Measurements from ENCODE around the gene SEMA5B.

The SEMA5B gene

DNA sequence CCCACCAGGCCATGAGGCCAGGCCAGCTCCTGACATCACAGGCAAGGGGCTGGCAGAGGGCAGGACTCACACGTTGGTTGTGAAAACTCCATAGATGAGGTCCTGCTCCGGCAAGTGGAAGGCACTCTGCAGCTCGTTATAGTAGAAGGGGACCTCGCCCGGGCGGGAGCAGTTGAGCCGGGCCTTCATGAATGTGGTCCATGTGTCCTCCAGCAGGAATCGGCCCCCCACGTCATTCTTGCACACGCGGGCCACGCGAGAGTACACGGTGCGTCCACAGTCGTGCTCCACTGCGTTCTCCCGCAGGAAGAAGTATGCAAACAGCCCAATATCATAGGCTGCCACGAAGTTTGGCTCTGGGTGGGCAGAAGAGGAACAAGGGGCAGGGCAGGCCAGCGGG is 101.2 kb downstream of the SEMA5B start:
- DNase-seq (ENCODE audit: low read depth in 3 of 3): no peak

DNA sequence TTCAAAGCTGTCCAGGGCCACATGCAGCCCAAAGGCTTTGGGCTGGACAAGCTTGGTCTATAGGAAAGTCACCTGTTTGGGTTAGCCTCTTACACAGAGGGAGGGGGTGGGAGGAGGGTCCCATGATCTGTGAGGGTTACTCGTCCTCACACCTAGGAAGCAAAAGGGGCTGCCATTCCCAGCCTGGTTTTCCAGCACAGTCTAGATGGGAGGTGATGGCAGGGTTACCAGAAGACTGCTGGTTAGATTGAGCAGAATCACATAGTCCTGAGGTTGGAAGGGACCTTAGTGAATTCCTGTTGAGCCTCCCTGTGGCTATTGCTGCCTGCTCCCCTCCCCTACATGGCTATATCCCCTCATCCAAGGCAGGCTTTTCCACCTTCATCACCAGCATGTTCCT is 101.8 kb downstream of the SEMA5B start:
- DNase-seq (ENCODE audit: low read depth in 3 of 3): no peak

DNA sequence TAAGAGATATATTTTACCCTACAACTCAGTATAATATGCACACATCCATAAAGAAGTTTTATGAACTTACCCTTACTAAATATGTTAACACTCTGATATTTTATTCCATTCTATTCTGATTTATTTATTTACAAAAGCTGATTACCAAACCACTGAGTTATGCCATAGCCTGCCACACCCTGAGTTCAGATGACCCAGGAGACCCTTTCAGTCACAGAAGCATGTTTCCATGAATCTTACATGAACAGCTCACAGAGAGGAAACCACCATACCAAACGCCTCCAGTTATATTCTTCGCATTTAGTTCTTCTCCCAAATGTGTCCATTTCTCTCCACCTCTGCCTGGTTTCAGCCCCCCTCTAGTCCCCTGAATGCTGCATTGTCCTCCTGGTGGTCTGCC is 103.5 kb downstream of the SEMA5B start:
- no peak for DNase-seq (ENCODE audit: low read depth in 3 of 3)

DNA sequence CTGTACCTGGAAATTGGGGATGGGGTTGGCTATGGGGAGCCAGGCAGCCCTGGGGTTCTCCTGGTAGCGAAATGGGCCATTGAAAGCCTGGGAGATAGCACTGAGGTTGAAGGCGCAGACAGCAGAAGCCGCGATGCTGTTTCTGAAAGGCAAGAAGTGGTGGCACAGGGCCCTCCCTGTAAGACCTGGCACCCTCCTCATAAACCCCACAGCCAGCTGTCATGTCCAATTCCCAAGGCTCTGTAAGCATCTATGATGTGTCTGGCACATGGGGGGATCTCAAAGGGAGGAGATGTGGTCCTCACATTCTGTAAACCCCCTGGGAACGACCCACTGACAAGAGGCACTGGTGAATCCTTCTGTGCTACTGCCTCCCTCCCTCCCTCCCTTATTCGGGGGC is 104.0 kb downstream of the SEMA5B start:
- no peak for DNase-seq (ENCODE audit: low read depth in 3 of 3)

DNA sequence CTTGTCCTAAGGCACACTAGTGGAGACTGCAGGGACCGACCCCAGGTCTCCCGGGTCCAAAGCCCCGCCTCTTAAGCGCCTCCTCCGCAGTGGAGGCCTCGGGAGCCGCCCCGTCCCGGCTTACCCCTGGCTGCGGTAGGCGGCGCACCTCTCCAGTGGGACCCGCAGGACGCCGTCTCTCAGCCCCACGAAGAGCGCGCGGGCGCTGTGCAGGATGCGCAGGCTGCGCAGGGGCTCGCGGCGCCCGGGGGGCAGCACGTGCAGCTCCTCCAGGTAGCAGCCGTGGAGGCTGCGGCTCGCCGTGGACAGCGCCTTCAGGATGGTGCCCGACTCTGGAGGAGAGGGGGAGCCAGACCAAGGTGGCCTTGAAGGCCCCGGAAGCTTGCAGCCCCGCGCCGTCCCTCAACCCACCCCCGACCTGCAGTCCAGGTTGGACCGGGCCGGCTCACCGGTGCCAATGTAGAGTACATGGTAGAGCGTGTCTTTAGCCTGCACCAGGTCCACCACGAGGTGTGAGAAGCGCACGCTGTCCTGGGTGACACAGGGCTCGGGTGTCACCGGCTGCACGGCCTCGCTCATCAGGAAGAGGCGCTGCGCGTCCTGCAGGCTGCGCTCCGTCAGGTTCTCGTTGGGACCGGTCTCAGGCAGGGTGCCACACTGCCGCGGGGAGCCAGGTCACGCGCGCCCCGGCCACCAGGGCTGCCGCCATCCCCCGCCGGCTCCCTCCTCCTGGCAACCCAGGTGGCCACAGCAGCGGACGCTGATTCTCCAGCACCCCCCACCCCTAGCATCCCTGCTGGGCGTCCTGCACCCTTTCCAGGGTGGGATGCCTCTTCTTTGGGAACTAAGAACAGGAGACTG is 105.5 kb downstream of the SEMA5B start:
- DNase-seq (ENCODE audit: low read depth in 3 of 3): peak in 2 of 3 donors; percentile 16 to 43

DNA sequence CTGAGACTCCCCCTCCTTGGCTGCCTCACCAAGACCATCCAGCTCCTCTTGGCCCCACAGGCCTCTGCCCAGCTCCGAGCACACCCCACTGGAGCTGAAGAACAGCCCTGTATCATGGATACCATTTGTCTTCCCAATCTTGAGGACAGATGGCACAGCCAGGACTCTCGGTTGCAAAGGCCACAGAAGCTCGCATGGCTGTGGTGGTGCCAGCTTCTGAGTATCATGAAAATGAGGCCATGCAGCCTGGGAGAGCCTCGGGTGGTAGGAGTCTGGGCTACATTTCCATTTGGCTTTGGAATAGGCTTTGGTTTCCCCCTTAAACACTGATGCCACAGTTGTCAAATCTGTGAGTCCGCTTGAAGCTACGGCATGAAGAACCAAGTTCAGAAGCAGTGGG is 106.6 kb downstream of the SEMA5B start:
- DNase-seq (ENCODE audit: low read depth in 3 of 3): no peak

DNA sequence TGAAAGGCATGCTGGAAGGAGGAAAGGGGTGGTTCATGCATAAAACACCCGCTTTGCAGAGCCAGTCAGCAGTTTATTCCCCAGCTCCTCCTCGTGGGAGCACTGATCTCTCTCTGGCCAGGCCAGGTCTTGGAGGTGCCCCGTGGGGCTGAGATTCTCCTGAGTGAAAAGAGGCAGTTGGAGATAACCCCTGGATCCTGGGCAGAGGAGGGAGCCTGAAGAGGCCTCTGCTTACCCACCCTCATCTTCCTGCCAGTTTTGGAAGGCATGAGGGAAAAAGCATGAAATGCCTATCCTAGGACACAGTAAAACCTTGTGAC is 108.3 kb downstream of the SEMA5B start:
- no peak for DNase-seq (ENCODE audit: low read depth in 3 of 3)

DNA sequence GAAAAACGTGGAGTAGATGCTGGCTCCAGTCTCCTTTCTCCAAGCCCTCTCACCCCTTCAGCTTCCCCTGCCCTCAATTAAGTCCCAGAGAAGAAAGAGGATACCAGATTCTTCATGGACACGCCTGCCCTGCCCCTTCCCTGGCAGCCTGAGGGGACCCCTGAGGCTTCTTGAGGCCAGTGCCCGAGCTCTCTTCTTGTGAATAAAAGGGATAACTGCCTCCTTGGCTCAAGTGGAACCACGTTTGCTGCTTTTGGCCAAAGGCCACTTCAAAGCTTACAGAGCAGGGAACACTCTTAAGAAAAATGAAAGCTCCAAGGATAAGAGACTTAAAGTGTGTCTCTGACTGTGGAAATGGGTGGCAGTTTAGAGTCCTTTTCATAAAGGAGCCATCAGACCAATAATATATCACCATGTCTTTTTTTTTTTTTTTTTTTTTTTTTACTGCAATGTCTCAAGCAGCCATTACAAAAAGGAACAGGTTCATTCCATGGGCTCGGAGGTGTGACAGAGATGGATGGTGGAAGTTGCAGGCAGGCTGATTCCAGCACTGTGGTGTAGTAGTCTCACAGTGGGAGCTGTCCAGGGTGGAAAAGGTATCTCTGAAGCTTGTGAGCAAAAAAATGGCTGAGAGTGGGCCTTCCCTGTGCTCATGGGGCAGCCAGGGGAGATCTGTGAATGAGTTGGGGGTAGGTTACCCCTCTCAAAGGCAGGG is 108.8 kb downstream of the SEMA5B start:
- no peak for DNase-seq (ENCODE audit: low read depth in 3 of 3)

DNA sequence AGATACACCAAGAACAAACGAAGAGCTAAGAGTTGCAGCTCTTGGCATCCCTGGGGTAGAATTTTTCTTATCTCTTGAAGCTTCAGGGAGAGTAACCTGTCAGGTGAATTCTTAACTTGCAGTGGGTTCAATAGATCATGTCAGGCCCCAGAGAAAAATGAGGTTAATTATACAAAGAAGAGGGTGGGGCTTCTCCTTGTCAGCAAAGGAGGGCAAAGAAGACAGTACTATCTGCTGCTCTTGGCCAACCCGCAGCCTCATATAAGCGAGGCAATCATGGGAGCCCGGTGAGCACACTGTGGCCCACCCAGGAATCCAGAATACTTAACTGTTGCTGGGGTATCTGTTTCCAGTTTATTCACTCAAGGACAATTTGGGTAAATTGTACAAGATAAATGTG is 110.2 kb downstream of the SEMA5B start:
- DNase-seq (ENCODE audit: low read depth in 3 of 3): no peak

DNA sequence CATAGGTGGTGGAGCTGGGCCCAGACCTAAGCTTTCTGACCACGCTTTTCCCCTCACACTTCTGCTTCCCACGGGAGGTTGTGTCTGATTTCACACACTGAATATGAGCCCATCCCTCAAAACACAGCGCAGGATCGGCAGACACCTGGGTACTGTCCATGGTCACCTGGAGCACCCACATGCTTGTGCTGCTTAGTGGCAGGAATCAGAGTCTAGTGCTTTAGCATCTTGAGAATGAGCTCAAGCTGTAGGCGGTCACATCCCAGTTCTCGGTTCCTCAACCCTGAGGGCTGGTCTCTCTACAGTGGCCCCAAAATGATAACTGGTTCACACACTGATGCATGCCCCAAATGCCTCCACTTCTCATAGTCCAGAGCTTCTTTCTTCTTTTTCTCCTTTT is 111.0 kb downstream of the SEMA5B start:
- no peak for DNase-seq (ENCODE audit: low read depth in 3 of 3)

DNA sequence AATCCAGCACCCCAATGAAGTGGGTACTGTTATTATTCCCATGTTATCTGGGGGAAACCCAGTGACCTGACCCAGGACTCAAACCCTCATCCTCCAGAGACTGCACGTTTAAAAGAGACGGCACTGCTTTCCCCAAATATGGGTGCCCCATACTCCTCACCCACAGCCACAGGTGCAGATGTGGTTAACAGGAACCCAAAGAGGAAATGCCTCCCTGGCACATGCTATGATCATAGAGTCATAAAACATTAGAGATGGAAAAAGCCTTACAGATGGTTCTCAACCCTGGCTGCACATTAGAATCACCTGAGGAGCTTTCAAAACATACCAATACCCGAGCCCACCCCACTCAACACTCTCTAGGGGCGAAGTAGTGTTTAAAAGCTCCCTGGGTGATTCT is 111.5 kb downstream of the SEMA5B start:
- DNase-seq (ENCODE audit: low read depth in 3 of 3): no peak

DNA sequence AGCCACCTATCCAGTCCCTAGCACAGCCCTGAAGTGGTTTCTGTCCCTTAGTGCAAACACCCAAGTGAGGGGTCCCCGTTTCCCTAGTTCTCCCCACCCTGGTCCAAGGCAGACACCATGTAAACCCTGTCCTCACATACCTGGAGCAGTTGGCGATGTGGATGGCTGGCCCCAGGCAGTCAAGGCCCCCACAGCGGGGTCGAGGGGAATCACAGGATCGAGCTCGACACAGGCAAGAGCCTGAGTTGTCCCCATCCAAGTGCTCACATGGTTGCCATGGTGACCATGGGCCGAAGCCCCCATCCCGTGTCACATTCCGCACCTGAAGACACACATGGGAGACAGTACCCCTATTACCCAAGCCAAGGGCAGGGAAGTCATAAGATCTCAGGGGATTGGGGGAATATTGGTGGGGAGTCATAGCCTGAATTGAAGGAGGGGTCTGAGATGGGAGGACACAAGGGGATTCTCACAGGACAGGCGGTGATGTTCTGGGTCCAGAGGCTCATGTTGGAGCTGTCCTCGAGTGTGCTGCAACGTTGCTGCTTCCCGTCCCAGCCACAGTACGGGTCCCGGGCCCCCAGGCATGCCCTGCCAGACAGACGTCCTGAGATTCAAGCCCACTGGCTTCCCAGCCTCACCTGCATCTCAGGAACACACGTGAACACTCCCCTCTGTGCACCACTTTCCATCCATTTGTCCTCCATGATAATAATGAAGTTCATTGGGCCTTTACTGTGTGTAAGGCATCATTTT is 112.1 kb downstream of the SEMA5B start:
- no peak for DNase-seq (ENCODE audit: low read depth in 3 of 3)

DNA sequence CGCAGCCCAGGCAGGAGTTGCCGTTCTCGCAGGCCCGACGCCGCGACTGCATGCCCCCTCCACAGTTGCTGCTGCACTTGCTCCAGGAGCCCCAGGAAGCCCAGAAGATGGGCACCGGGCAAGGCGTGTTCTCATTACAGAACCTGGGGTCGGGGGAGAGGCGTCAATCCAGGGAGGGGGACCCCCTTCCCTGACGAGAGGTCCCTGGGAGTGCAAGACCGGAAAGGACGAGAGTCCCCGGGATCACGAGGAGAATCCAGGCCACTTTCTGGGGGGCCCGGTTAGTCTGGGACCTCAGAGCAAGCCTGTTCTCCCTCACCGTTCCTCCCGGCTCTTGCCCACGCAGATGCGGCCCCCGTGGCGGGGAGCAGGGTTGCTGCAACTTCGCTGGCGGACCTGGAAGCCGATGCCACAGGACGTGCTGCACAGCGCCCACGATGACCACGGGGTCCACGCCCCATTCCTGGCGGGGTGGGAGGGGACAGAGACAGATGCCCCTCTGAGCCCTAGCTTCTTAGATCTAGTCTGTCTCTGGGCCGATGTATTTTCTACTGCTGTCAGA is 113.9 kb downstream of the SEMA5B start:
- no peak for DNase-seq (ENCODE audit: low read depth in 3 of 3)

DNA sequence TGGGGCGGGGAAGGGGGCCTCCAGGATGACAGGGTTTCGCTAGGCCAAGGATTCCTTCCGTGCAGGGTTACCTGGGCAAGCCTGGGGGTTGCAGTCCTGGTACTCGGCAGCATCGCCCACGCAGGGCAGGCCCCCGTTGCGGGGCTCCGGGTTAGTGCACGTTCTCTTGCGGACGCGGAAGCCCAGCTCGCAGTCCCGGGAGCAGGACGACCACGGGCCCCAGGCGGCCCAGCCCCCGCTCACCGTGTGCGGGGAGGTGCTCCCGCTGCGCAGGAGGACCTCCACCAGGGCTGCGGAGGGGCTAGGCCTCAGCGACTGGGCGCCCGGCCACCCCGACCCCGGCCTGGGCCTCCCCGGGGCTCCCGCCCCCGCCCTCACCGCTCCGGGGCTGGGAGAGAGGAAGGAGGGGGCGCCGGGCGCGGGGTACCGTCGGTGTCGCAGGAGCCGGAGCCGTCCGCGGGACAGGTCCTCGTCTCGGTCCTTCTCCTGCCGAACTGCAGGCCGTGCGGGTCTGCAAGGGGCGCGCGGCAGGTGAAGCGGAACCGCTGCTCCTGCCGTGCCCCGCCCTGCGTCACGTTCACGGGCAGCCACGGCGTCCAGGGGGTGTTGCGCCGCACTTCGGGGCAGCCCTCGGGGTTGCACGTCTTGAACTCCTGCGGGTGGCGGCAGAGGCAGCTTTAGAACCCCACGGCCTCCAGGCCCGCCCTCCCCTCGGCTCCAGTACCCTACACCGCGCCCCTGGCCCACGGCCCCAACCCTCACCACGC is 114.6 kb downstream of the SEMA5B start:
- no peak for DNase-seq (ENCODE audit: low read depth in 3 of 3)

DNA sequence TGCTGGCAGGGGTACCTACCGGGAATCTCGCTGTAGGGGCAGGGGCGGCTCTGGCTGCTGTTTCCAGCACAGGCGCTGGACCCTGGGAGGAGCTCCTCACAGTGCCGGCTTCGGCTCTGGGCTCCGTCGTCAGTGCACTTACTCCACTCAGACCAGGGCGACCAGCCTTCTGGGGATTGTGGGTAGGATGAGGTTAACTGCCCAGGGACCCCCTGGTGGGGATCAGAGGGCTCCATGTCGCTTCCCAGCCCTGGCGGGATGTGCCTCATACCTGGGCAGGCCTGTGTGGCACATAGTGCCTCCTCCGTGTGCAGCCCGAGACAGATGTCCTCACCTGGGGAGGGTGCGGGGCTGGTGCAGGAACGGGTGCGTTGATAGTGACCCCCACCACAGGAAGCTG is 115.7 kb downstream of the SEMA5B start:
- DNase-seq (ENCODE audit: low read depth in 3 of 3): no peak

DNA sequence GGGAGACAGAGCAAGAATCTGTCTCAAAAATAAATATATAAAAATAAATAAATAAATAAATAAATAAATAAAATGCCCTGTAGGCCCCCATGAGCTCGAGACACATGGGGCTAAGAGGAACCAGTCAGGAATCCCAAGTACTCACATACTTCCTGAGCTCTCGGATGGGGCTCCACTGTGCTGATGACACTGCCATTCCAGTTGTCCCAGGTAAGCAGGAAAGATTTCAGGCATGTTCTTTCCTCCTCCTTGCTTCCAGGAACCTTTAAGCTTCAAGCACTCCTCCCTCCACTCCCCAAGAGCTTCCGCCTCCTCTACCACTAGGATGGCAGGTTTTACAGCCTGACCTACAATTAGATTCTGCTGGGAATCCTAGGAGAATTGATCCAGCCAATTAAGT is 119.3 kb downstream of the SEMA5B start:
- no peak for DNase-seq (ENCODE audit: low read depth in 3 of 3)

DNA sequence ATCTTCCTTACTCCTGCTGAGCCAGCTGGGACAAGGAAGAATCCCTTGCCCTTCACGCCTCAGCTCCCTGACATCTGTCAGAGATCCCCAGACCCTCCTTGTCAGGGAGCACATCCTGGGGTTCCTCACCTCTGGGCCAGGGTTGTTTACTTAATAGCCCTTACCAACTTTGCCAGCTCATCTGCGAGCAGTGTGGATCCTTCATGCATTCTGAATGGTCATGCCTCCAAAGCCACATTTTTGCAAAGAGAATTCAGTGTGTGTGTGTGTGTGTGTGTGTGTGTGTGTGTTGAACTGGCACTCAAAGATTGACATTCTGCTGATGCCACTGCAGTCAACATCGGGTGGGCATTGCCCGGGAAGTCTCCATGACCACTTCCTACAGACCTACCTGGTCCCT is 120.1 kb downstream of the SEMA5B start:
- no peak for DNase-seq (ENCODE audit: low read depth in 3 of 3)

DNA sequence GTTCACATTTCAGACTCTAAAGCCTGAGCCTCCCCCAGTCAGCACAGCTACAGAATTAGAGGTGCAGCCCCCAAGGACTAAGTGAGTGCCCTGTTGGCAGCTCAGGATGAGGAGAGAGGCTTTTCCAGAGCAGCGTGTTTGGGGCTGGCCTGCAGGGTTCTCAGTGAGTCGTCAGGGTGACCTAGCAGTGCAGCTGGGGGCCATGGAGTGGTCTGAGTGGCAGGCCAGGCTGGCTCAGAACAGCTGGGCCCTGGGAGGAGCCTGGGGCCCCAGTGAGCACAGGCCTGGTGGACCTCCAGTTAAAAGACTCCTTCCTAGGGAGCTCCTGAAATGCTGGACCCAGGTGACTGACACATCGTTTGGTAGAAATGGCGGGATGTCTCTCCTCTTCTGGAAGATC is 124.4 kb downstream of the SEMA5B start:
- no peak for DNase-seq (ENCODE audit: low read depth in 3 of 3)

DNA sequence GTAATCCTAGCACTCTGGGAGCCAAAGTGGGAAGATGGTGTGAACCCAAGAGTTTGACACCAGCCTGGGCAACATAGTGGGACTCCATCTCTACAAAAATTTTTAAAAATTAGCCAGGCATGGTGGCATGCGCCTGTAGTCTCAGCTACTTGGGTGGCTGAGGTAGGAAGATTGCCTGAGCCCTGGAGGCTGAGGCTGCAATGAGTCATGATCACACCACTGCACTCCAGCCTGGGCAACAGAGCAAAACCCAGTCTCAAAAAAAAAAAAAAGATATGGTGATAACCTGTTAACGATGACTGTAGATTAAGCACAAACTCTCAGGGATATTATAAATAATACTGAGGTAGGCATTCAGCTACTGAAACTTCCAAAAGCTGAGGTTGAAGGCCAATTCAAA is 125.2 kb downstream of the SEMA5B start:
- no peak for DNase-seq (ENCODE audit: low read depth in 3 of 3)

DNA sequence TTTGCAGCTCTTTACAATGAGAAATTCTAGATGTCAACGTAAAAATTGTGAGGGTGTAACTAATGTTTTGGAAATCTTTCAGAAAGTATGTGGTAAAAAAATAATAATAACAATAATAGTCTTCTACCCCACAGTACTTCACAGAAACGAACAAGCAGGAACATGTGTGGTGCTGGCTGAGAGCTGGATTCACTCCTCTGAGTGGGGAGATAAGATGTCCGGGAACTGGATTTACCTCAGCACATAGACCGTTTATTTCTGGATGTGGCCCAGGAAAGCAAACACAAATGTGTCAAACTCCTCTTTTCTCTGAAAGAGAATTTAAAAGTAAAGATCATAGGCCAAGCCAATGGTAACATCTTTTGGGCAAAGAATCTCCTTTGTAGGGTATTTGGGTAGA is 129.3 kb downstream of the SEMA5B start:
- DNase-seq (ENCODE audit: low read depth in 3 of 3): no peak

DNA sequence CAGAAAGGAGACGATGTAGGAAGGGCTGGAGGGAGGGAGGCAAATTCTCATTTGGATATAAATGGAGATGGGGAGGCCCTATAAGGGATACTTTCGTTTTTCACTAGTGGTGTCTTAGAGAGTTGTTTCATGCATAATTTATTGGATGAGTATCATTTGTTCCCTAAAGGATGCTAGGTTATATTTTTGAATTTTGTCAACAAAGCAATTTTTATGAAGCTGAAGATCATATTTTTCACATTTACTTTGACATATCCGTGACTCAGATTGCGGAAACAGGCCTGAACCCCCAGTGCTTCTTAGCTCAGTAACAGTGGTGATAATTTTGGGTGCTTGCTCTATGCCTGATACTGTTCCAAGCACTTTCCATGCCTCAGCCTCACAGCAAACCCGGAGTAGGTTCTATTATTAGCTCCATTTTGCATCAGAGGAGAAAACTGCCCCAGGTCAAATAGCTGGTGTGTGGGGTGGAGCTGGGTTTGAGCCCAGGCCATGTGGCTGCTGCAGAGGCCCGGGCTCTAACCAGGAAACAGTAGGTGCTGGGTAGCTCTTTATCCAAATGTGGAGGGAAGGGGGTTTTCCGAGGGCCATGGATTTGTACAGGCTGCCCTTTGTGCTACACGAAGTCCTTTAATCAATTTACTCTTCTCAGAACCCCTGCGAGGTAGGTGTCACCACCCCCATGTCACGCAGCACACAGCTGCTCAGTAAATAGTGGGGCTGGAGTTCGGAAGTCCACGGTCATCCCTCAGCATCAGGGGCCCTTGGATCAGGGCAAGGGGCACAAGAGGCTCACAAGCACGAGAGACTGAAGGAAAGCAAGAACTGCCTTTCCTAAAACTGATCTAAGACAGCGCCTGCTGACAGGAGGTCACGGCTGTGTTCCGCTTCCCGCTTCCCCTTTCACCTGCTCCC is 133.6 kb downstream of the SEMA5B start:
- no peak for DNase-seq (ENCODE audit: low read depth in 3 of 3)

Data from stimulated activated CD4-positive, alpha-beta T cell treated with anti-CD3 and anti-CD28 coated beads, TNF-alpha, amount 100 ng/mL, for 48 hours (primary cell).